ENCODE results near the gene CCDC77. TPM values are rescaled to one million over a fixed set of nuclear protein-coding genes. Genes with fewer than 3 reads are reported as not detected.

Gene CCDC77
- total and polyA plus RNA-seq, 10 of the 15 experiments (the other 5 are each of a cell fraction or from before 2014, with no cell fraction given): 8.8 to 22.5 (median 15.8) TPM

- TF ChIP-seq ZBED1 (IDR thresholded peaks at IDR 0.05; ENCODE audit: borderline replicate concordance) (no peak), ZNF207 (IDR thresholded peaks at IDR 0.05; ENCODE audit: borderline replicate concordance) (no peak; the same call in 1 of the 2 replicates), SMC3 (IDR thresholded peaks at IDR 0.05; ENCODE audit: borderline replicate concordance, low read length) (no peak), SREBF2 (IDR thresholded peaks at IDR 0.05; ENCODE audit: low read length) (no peak), ZBTB4 (CRISPR knock-in tag; IDR thresholded peaks at IDR 0.05) (no peak), SRF (IDR thresholded peaks at IDR 0.05; ENCODE audit: low read depth in 2 of 2, low read length in 2 of 2) (peak in 1 of 2 experiments; percentile 87; a peak in 2 of 4 replicates), NRF1 (conservative IDR thresholded peaks at IDR 0.05; ENCODE audit: low read depth, low read length) (no peak; the same call in 1 of the 2 replicates), TARDBP (IDR thresholded peaks at IDR 0.05; ENCODE audit: borderline replicate concordance) (peak; percentile 96), ZNF622 (IDR thresholded peaks at IDR 0.05) (no peak), ZBTB33 (IDR thresholded peaks at IDR 0.05) (0 out of 2 replicates have a peak, but pooled peaks have one; percentile 47), PBX3 (IDR thresholded peaks at IDR 0.05; ENCODE audit: insufficient replicate concordance, low read depth, low read length) (peak; percentile 91), ZSCAN29 (IDR thresholded peaks at IDR 0.05) (no peak), ZNF384 (IDR thresholded peaks at IDR 0.05; ENCODE audit: borderline replicate concordance, low read depth, low read length) (no peak), ZNF274 (IDR thresholded peaks at IDR 0.05; ENCODE audit: insufficient read depth, insufficient read length) (no peak), USF2 (IDR thresholded peaks at IDR 0.05; ENCODE audit: borderline replicate concordance, low read depth, low read length) (no peak)
- TF ChIP-seq, protein P1, sequence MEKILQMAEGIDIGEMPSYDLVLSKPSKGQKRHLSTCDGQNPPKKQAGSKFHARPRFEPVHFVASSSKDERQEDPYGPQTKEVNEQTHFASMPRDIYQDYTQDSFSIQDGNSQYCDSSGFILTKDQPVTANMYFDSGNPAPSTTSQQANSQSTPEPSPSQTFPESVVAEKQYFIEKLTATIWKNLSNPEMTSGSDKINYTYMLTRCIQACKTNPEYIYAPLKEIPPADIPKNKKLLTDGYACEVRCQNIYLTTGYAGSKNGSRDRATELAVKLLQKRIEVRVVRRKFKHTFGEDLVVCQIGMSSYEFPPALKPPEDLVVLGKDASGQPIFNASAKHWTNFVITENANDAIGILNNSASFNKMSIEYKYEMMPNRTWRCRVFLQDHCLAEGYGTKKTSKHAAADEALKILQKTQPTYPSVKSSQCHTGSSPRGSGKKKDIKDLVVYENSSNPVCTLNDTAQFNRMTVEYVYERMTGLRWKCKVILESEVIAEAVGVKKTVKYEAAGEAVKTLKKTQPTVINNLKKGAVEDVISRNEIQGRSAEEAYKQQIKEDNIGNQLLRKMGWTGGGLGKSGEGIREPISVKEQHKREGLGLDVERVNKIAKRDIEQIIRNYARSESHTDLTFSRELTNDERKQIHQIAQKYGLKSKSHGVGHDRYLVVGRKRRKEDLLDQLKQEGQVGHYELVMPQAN (conservative IDR thresholded peaks at IDR 0.05): peak; percentile 88
- TF ChIP-seq, protein P2, sequence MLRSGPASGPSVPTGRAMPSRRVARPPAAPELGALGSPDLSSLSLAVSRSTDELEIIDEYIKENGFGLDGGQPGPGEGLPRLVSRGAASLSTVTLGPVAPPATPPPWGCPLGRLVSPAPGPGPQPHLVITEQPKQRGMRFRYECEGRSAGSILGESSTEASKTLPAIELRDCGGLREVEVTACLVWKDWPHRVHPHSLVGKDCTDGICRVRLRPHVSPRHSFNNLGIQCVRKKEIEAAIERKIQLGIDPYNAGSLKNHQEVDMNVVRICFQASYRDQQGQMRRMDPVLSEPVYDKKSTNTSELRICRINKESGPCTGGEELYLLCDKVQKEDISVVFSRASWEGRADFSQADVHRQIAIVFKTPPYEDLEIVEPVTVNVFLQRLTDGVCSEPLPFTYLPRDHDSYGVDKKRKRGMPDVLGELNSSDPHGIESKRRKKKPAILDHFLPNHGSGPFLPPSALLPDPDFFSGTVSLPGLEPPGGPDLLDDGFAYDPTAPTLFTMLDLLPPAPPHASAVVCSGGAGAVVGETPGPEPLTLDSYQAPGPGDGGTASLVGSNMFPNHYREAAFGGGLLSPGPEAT (IDR thresholded peaks at IDR 0.05; ENCODE audit: low read depth): peak; percentile 92
These were observed 12.0 kb upstream of the CCDC77 start, which contains the start of gene KDM5A (continued) for GRCh38 chr12:389142-390096.

Data from GM12878 (cell line).